Measurements from ENCODE around the gene ALMS1. TPM values are rescaled to one million over a fixed set of nuclear protein-coding genes. Genes with fewer than 3 reads are reported as not detected.

Gene ALMS1, protein sequence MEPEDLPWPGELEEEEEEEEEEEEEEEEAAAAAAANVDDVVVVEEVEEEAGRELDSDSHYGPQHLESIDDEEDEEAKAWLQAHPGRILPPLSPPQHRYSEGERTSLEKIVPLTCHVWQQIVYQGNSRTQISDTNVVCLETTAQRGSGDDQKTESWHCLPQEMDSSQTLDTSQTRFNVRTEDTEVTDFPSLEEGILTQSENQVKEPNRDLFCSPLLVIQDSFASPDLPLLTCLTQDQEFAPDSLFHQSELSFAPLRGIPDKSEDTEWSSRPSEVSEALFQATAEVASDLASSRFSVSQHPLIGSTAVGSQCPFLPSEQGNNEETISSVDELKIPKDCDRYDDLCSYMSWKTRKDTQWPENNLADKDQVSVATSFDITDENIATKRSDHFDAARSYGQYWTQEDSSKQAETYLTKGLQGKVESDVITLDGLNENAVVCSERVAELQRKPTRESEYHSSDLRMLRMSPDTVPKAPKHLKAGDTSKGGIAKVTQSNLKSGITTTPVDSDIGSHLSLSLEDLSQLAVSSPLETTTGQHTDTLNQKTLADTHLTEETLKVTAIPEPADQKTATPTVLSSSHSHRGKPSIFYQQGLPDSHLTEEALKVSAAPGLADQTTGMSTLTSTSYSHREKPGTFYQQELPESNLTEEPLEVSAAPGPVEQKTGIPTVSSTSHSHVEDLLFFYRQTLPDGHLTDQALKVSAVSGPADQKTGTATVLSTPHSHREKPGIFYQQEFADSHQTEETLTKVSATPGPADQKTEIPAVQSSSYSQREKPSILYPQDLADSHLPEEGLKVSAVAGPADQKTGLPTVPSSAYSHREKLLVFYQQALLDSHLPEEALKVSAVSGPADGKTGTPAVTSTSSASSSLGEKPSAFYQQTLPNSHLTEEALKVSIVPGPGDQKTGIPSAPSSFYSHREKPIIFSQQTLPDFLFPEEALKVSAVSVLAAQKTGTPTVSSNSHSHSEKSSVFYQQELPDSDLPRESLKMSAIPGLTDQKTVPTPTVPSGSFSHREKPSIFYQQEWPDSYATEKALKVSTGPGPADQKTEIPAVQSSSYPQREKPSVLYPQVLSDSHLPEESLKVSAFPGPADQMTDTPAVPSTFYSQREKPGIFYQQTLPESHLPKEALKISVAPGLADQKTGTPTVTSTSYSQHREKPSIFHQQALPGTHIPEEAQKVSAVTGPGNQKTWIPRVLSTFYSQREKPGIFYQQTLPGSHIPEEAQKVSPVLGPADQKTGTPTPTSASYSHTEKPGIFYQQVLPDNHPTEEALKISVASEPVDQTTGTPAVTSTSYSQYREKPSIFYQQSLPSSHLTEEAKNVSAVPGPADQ (N-terminal part only)
- 2.8 TPM for polyA plus RNA-seq (2013, experiment 1 of 2)
- polyA plus RNA-seq (2013, experiment 2 of 2), result 2.8 TPM

DNA sequence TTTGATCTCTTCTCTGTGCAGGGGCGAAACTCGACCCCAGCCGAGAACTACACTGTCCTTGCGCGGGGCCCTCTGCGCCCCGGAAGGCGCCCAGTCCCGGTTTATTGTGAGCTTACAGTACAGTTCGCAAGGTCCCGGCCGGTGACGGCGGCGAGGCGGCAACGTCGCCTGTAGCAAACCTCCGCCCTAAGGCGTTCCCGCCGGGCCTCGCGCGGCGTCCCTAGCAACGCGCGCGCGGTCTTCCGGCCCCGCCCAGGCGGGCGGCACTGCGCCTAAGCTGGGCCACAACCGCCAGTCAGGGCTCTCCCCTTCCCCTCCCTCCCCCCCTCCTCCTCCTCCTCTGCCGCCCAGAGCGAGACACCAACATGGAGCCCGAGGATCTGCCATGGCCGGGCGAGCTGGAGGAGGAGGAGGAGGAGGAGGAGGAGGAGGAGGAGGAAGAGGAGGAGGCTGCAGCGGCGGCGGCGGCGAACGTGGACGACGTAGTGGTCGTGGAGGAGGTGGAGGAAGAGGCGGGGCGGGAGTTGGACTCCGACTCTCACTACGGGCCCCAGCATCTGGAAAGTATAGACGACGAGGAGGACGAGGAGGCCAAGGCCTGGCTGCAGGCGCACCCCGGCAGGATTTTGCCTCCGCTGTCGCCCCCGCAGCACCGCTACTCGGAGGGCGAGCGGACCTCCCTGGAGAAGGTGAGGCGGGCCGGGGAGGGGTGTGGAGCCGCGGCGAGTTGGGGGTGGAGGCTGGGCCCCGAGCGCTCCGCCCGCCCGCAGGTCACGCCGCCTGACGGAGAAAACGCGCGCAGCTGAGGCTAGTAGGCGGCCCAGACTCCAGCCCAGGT lies at the start of gene ALMS1:
ALMS1 (plus strand) TSS at position 333 of the 838 bp plus-strand sequence; CDS start at position 366, 33 bp downstream.
- Histone ChIP-seq H4K91ac (ENCODE audit: low read length) (peak within 1 kb of the TSS; percentile 53), H3K23ac (ENCODE audit: low read length in 2 of 2) (peak within 1 kb of the TSS in 1 of 2 experiments; percentile 42), H3K27me3 (ENCODE audit: control insufficient read depth in 1 of 2, insufficient read depth in 1 of 2, low read length in 2 of 2) (peaks cover 8 to 18% of the 10 kb centered on the region in 2 experiments), H3K9me3 (ENCODE audit: control insufficient read depth, low read length) (no peaks in the 10 kb centered on the region), H2BK15ac (ENCODE audit: low read depth, poor library complexity, severe bottlenecking) (peak within 1 kb of the TSS; percentile 15), H3K4ac (ENCODE audit: low read depth in 1 of 2, low read length in 2 of 2) (peak within 1 kb of the TSS; percentile 31 to 85), H3K4me1 (ENCODE audit: control insufficient read depth, insufficient read depth, low read depth, low read length) (no peaks in the 10 kb centered on the region), H3K9ac (ENCODE audit: low read length) (peak within 1 kb of the TSS; percentile 88), H3K18ac (ENCODE audit: low read depth in 1 of 2, low read length in 2 of 2) (peak within 1 kb of the TSS; percentile 34 to 100), H3K14ac (ENCODE audit: low read length in 2 of 2) (peak within 1 kb of the TSS in 1 of 2 experiments; percentile 100), H3K4me2 (ENCODE audit: low read length, poor library complexity, severe bottlenecking) (peak within 1 kb of the TSS; percentile 98), H3K27ac (ENCODE audit: low read length, poor library complexity, severe bottlenecking) (peak within 1 kb of the TSS; percentile 69), H2AFZ (ENCODE audit: low read depth, low read length) (peak within 1 kb of the TSS; percentile 97), H4K8ac (ENCODE audit: low read length) (peak within 1 kb of the TSS; percentile 69), H3K36me3 (ENCODE audit: control insufficient read depth in 1 of 2, insufficient read depth in 2 of 2, low read depth in 1 of 2, low read length in 2 of 2) (no peaks in the 10 kb centered on the region), H2AK5ac (ENCODE audit: low read length, severe bottlenecking) (no peak within 1 kb of the TSS), H2BK12ac (ENCODE audit: low read length in 2 of 2) (peak within 1 kb of the TSS in 1 of 2 experiments; percentile 83), H2BK5ac (ENCODE audit: low read depth, low read length, poor library complexity, severe bottlenecking) (peak within 1 kb of the TSS; percentile 3), H3K79me1 (replicated peaks; ENCODE audit: low read length, poor library complexity, severe bottlenecking) (peaks cover 14% of the 10 kb centered on the region), H3K4me3 (ENCODE audit: insufficient read depth in 1 of 2, low read depth in 1 of 2, low read length in 2 of 2) (peak within 1 kb of the TSS; percentile 76 to 85), H2BK120ac (ENCODE audit: low read depth, low read length) (no peak within 1 kb of the TSS)
- DNase-seq, result peak; percentile 89
- under 1% methylated on average over 59 of the region's 84 CpGs for WGBS

- H4K8ac ChIP-seq (ENCODE audit: low read length), result no peak overlapping the region
- H3K27ac ChIP-seq (ENCODE audit: low read length, poor library complexity, severe bottlenecking), result no peak overlapping the region
- H2BK12ac ChIP-seq (ENCODE audit: low read length in 2 of 2), result no peak overlapping the region
- no peak overlapping the region for H3K18ac ChIP-seq (ENCODE audit: low read depth in 1 of 2, low read length in 2 of 2)
- H3K4me3 ChIP-seq (ENCODE audit: insufficient read depth in 1 of 2, low read depth in 1 of 2, low read length in 2 of 2), result no peak overlapping the region
- H2BK15ac ChIP-seq (ENCODE audit: low read depth, poor library complexity, severe bottlenecking), result no peak overlapping the region
- no peaks in the 10 kb centered on the region for H3K79me1 ChIP-seq (replicated peaks; ENCODE audit: low read length, poor library complexity, severe bottlenecking)
- no peak overlapping the region for H4K91ac ChIP-seq (ENCODE audit: low read length)
- DNase-seq, result no peak
- H3K14ac ChIP-seq (ENCODE audit: low read length in 2 of 2), result no peak overlapping the region
- no peak overlapping the region for H2BK5ac ChIP-seq (ENCODE audit: low read depth, low read length, poor library complexity, severe bottlenecking)
- H3K23ac ChIP-seq (ENCODE audit: low read length in 2 of 2), result no peak overlapping the region
- H3K9me3 ChIP-seq (ENCODE audit: control insufficient read depth, low read length), result no peaks in the 10 kb centered on the region
- no peaks in the 10 kb centered on the region for H3K4me1 ChIP-seq (ENCODE audit: control insufficient read depth, insufficient read depth, low read depth, low read length)
- H2AK5ac ChIP-seq (ENCODE audit: low read length, severe bottlenecking), result no peak overlapping the region
- 30% methylated on average over 2 of the region's 3 CpGs for WGBS
- H3K4me2 ChIP-seq (ENCODE audit: low read length, poor library complexity, severe bottlenecking), result no peak overlapping the region
- H3K4ac ChIP-seq (ENCODE audit: low read depth in 1 of 2, low read length in 2 of 2), result no peak overlapping the region
- no peak overlapping the region for H2BK120ac ChIP-seq (ENCODE audit: low read depth, low read length)
- H3K9ac ChIP-seq (ENCODE audit: low read length), result no peak overlapping the region
- no peak overlapping the region for H2AFZ ChIP-seq (ENCODE audit: low read depth, low read length)
- no peaks in the 10 kb centered on the region for H3K36me3 ChIP-seq (ENCODE audit: control insufficient read depth in 1 of 2, insufficient read depth in 2 of 2, low read depth in 1 of 2, low read length in 2 of 2)
- peaks cover 17 to 22% of the 10 kb centered on the region in 2 experiments for H3K27me3 ChIP-seq (ENCODE audit: control insufficient read depth in 1 of 2, insufficient read depth in 1 of 2, low read length in 2 of 2)
Measured at GRCh38 chr2:73337828-73338227, 47.8 kb upstream of the ALMS1 start.

DNA sequence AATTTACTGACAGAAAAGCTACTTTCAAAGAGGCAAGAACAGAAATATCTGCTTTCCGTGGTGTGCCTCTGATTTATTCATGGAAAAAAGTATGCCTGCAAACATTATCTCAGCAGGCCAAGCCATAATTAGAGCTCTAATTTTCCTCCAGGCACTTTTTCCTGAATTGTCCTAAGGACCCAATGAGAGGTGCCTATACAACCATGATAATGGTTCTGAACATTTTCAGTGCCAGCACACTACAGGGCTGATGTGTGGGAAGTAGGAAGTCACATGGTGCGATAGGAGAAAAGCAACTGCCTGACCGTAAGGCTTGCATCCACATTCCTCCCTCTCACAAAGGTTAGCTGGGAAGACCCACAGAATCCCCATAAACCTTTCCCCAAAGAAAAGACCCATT lies 46.4 kb upstream of the ALMS1 start:
- Histone ChIP-seq H3K27ac (ENCODE audit: low read length, poor library complexity, severe bottlenecking) (no peak overlapping the region), H4K8ac (ENCODE audit: low read length) (no peak overlapping the region)
- 94% methylated on average over 3 of the region's 3 CpGs for whole genome bisulfite sequencing

More for the DNA sequence above, 46.4 kb upstream of the ALMS1 start:
- Histone ChIP-seq H3K4me3 (ENCODE audit: insufficient read depth in 1 of 2, low read depth in 1 of 2, low read length in 2 of 2) (no peak overlapping the region), H3K27me3 (ENCODE audit: control insufficient read depth in 1 of 2, insufficient read depth in 1 of 2, low read length in 2 of 2) (peaks cover 24 to 29% of the 10 kb centered on the region in 2 experiments), H4K91ac (ENCODE audit: low read length) (no peak overlapping the region), H3K9ac (ENCODE audit: low read length) (no peak overlapping the region), H3K4ac (ENCODE audit: low read depth in 1 of 2, low read length in 2 of 2) (no peak overlapping the region), H3K36me3 (ENCODE audit: control insufficient read depth in 1 of 2, insufficient read depth in 2 of 2, low read depth in 1 of 2, low read length in 2 of 2) (no peaks in the 10 kb centered on the region), H3K9me3 (ENCODE audit: control insufficient read depth, low read length) (no peaks in the 10 kb centered on the region), H2BK120ac (ENCODE audit: low read depth, low read length) (no peak overlapping the region), H3K18ac (ENCODE audit: low read depth in 1 of 2, low read length in 2 of 2) (no peak overlapping the region), H2AK5ac (ENCODE audit: low read length, severe bottlenecking) (no peak overlapping the region), H3K79me1 (replicated peaks; ENCODE audit: low read length, poor library complexity, severe bottlenecking) (no peaks in the 10 kb centered on the region), H3K4me2 (ENCODE audit: low read length, poor library complexity, severe bottlenecking) (no peak overlapping the region), H2BK5ac (ENCODE audit: low read depth, low read length, poor library complexity, severe bottlenecking) (no peak overlapping the region), H3K4me1 (ENCODE audit: control insufficient read depth, insufficient read depth, low read depth, low read length) (no peaks in the 10 kb centered on the region), H3K14ac (ENCODE audit: low read length in 2 of 2) (no peak overlapping the region), H3K23ac (ENCODE audit: low read length in 2 of 2) (no peak overlapping the region), H2AFZ (ENCODE audit: low read depth, low read length) (no peak overlapping the region), H2BK12ac (ENCODE audit: low read length in 2 of 2) (no peak overlapping the region), H2BK15ac (ENCODE audit: low read depth, poor library complexity, severe bottlenecking) (no peak overlapping the region)
- DNase-seq, result no peak
